Measurements from ENCODE around the gene GLMP.

GLMP gene

DNA sequence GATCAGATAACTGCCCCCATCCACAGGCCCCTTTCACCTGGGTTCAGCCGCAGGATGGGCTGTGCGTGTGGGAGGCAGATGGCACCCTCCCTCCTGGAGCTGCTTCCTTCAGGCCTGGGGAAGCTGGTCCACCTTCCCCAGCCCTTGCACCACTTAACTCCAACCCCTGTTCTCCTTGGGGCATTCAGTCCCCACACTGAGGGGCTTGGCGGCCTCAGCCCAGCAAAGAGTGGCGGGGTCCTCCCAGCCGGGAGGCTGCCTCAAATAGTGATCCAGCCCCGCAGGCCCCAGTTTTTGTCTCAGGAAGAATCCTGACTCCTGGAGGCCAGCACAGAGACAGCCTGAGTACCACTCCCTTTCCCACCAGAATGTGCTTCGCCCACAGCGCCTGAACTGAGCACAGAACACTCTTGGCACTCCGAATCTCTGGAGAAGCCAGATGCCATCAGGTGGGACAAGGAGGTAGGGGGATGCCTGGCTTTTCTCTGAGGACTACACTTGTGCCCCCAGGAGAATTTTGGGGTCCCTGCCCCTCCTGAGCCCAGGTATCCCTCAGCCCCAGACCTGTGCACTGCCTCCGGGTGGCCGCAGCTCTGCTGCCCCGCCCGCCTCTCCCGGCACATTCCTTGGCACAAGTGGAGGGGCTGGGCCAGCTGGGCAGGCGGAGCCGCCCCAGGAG, 48.6 kb downstream of the GLMP start:
- DNase-seq: no peak

DNA sequence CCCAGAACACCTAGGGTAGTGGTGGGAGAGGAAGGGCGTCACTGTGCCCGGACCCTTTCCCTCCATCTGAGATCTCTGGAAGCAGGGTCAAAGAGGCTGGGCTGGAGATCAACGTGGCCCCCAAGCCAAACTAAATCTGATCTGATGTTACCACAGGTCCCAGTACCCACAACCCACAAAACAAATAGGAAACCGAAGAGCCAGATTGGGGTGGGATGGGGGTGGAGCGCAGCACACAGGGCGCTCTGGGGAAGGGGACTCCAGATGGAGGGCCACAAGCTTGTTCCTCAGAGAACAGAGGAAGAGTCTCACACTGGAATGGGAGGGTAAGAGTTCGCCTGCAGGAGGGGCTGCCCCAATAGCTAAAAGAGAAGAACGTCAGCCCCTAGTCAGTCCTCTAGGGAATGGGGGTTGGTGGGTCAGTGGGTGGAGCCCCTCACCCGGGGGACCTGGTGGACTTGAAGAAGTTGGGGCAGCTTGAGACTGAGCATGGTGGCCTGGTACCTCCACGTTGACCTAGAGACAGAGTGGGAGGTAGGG, 49.2 kb downstream of the GLMP start:
- DNase-seq: no peak

DNA sequence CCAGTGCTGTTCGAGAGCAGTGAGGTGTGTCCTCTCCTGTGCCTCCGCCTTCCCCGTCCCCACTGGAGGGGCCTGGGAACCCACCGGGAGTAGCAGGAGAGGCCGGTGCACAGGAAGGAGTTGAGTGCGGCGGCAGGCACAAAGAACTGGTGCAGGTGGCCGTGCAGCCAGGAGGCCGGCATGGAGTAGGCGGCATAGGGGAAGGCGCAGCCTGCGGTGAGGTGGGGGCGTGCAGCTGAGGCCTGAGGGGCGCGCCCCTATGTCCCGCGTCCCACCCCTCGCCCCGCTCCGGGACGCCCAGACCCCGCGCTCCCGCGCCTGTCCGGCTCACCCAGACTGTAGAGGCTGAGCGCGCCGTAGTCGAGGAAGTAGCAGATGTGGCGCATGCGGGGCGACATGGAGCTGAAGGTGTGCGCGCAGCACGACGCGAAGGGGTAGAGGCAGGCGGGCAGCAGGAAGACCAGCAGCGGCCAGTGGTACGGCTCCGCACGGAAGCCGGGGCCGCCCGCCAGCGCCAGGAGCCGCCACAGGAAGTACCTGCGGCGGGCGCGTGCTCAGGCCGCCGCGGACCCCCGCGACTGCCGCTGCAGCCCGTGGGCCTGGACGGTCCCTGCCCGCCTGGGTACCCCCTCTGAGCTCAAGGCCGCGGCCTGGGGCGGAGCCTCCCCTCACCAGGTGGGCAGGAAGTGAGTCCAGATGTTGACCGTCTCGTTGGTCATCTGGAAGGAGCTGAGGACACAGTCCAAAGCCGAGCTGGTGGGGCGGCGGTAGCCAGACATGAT, 49.8 kb downstream of the GLMP start:
- DNase-seq: no peak

DNA sequence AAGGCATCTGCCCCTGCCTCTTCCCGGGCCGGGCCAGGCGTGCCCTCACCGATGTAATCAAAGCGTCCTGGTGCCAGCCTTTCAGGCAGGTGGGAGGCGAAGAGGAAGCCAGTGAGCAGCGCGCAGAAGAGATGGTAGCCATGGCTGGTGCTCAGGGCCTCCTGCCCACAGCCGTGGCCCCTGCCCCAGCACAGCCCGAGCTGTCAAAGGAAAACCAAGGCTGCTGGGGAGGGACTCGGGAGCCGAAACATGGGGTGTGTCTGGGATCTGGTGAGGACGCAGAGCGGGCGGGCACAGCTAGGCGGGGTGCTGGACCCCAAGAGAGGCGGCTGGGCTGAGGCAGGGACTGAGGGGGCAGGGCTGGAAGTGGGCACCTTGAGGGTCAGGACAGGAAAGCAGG, 50.8 kb downstream of the GLMP start:
- DNase-seq: no peak

DNA sequence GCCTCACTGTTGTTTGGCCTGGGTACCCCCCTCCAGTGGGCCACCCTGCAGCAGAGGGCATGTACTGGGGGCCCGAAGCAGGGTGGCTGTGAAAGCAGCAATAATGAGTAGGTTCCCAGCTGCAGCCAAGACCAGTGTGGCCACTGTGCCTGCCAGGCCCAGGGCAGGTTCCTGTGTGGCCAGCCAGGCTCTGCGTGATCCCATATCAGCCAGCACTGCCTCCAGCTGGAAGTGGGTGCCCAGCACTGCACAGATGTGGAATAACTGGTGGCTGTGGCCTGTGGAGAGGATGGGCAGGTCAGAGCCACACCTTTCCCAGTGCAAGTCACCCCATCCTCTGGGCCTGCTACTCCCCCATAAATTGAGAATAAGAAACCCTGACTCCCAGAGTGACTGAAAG, 51.4 kb downstream of the GLMP start:
- DNase-seq: no peak

DNA sequence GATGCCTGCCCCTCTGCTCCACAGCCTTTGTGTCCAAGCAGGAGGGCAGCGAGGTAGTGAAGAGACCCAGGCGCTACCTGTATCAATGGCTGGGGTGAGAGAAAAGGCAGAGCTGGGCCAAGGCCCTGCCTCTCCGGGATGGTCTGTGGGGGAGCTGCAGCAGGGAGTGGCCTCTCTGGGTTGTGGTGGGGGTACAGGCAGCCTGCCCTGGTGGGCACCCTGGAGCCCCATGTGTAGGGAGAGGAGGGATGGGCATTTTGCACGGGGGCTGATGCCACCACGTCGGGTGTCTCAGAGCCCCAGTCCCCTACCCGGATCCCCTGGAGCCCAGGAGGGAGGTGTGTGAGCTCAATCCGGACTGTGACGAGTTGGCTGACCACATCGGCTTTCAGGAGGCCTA, 52.7 kb downstream of the GLMP start:
- no peak for DNase-seq

All from activated CD8-positive, alpha-beta memory T cell treated with anti-CD3 and anti-CD28 coated beads, Interleukin-2, amount 50 U/mL, for 4 hours (primary cell).